Peyer's patch (tissue), 4 donors: Measurements from ENCODE around the gene DOK6. TPM values are rescaled to one million over a fixed set of nuclear protein-coding genes. Genes with fewer than 3 reads are reported as not detected.

ENCODE experiments used
- DNase-seq, 3 donors: peaks; one replicate each; pipeline ENCODE4 v3.0.0-alpha.2; 2017 to 2019
- H3K27ac ChIP-seq, 4 donors: fragments of 200-600 bp; sonication (generic); one replicate each; pipeline ENCODE4 v1.5.1; 2016 to 2019
- H3K27me3 ChIP-seq, 2 donors: fragments of 200-600 bp; sonication (generic); one replicate each; pipeline ENCODE4 v1.5.1; 2019
- H3K36me3 ChIP-seq, 3 donors: fragments of 200-600 bp; sonication (generic); one replicate each; pipeline ENCODE4 v1.5.1; 2016 to 2019
- H3K4me1 ChIP-seq, 4 donors: fragments of 200-600 bp; sonication (generic); one replicate each; pipeline ENCODE4 v1.5.1; 2016 to 2019
- H3K4me3 ChIP-seq, 4 donors: fragments of 200-600 bp; sonication (generic); 1 replicate in 3 of 4; 2 replicates in 1 of 4; pipeline ENCODE4 v1.5.1; 2016 to 2019; ENCODE audit warnings: mild to moderate bottlenecking in 1 of 4
- H3K9me3 ChIP-seq, 4 donors: fragments of 200-600 bp; sonication (generic); one replicate each; pipeline ENCODE4 v1.5.1; 2016 to 2019; ENCODE audit warnings: mild to moderate bottlenecking in 1 of 4
- POLR2A ChIP-seq, 2 donors: fragments of 450-650 bp; IDR thresholded peaks; one replicate each; pipeline ENCODE4 v1.5.1; 2017; ENCODE audit warnings: antibody characterized with exemption in 2 of 2, mild to moderate bottlenecking in 2 of 2, moderate library complexity in 2 of 2
- total RNA-seq, 4 donors: library from RNA; depleted of rRNA; stranded (reverse); fragments of >200 nt; gene quantifications; one replicate each; pipeline ENCODE4 v1.1.0, GENCODE V29; 2016
- TF ChIP-seq, protein P1 (sequence below), 6 experiments: fragments of 450-650 bp in 4 of 6; fragments of 200-600 bp in 2 of 6; sonication (generic) in 1 of 6; IDR thresholded peaks; one replicate each; pipeline ENCODE4 v1.5.1; 2017 to 2019; ENCODE audit warnings: antibody characterized with exemption in 6 of 6, mild to moderate bottlenecking in 3 of 6, moderate library complexity in 1 of 6

The DOK6 gene
- total RNA-seq, 4 donors from 2014 or later = 0.13 to 5.2 (median 0.50) TPM

DNA sequence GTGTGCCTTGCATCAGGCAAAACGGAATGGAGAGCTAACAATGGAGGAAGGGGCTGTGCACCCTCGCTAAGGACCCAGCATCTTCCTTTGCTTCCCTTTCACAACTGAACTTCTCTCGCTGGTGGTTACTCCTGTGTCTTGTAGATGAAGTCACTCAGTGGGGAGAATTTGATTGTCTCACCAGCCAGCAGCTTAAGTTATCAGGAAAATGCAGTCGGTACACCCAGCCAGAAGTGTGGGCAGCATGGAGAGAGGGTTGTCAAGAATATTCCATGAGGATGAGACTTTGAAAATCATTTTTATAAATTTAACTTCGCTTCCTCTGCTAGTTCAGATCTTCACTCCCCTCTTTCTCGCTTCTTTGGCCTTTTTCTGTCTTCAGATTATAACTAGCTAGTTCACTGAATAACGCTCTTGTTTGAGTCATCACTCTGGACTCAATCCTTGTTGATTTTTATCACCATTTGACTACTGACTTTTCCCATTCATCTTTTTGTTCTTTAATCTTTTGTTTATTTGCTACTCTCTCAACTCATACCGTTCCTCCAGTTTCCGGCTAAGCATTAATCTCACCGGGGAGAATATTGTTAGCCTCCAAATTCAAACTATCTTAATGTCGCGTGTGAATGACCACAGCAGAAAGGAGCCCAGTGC lies 325.3 kb downstream of the DOK6 start:
- DNase-seq = no peak
- TF ChIP-seq POLR2A (IDR thresholded peaks at IDR 0.05) = no peak
- TF ChIP-seq, protein P1, sequence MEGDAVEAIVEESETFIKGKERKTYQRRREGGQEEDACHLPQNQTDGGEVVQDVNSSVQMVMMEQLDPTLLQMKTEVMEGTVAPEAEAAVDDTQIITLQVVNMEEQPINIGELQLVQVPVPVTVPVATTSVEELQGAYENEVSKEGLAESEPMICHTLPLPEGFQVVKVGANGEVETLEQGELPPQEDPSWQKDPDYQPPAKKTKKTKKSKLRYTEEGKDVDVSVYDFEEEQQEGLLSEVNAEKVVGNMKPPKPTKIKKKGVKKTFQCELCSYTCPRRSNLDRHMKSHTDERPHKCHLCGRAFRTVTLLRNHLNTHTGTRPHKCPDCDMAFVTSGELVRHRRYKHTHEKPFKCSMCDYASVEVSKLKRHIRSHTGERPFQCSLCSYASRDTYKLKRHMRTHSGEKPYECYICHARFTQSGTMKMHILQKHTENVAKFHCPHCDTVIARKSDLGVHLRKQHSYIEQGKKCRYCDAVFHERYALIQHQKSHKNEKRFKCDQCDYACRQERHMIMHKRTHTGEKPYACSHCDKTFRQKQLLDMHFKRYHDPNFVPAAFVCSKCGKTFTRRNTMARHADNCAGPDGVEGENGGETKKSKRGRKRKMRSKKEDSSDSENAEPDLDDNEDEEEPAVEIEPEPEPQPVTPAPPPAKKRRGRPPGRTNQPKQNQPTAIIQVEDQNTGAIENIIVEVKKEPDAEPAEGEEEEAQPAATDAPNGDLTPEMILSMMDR (IDR thresholded peaks at IDR 0.05) = no peak
- H3K4me1 ChIP-seq = no peaks in the 10 kb centered on the region
- H3K27ac ChIP-seq = no peak overlapping the region
- H3K27me3 ChIP-seq = no peaks in the 10 kb centered on the region
- H3K36me3 ChIP-seq = no peaks in the 10 kb centered on the region
- no peaks in the 10 kb centered on the region for H3K9me3 ChIP-seq
- no peak overlapping the region for H3K4me3 ChIP-seq

DNA sequence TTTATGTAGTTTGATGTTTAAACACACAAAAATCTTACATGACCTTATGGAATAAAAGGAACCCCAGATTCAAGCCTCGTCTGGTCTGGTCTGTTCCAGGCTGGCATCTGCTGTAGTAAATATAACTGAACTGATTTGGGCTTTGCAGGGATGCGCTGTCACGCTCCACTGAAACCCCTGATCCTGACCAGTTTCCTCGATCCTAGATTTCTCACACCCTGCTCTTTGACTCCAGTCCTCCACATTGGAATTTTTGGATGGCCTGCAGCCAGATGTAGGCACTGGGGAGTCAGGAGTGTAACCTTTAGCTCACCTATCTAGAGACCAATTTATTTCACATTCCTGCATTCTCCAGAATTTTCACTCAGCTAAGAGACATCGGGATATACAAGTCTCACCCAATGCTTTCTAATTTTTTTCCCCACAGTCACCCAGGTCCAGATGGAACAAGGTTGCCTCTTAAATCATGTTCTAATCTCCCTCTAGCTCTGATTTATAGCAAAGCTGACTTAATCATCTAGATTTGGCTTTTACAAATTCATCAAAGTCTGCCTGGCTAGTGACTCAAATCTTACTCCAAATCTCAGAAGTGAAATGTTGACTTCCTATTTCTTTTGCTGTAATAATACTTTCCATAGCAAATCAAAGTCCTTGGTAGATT lies 327.4 kb downstream of the DOK6 start:
- Histone ChIP-seq H3K4me1 (no peaks in the 10 kb centered on the region), H3K27ac (no peak overlapping the region), H3K4me3 (no peak overlapping the region), H3K9me3 (no peaks in the 10 kb centered on the region), H3K27me3 (no peaks in the 10 kb centered on the region), H3K36me3 (no peaks in the 10 kb centered on the region)
- no peak for DNase-seq
- TF ChIP-seq, protein P1 (IDR thresholded peaks at IDR 0.05) = no peak
- no peak for TF ChIP-seq POLR2A (IDR thresholded peaks at IDR 0.05)

DNA sequence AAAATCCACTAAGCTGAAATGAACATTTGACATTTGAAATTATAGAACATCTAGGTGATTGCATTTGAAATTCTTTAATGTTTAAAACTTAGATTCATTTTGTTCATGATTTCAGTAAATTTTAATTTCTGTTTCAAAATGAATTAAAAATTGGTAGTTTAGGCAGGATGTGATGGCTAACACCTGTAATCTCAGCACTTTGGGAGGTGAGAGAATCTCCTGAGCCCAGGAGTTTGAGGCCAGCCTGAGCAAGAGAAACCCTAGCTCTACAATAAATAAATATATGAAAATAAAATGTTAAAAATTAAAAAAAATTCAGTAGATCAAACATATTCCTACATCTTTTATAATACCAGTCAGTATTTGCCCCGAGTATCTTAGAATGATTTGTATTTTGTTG lies 330.0 kb downstream of the DOK6 start:
- no peaks in the 10 kb centered on the region for H3K4me1 ChIP-seq
- H3K27me3 ChIP-seq = no peaks in the 10 kb centered on the region
- DNase-seq = no peak
- no peak overlapping the region for H3K27ac ChIP-seq
- no peaks in the 10 kb centered on the region for H3K36me3 ChIP-seq
- H3K4me3 ChIP-seq = no peak overlapping the region
- no peaks in the 10 kb centered on the region for H3K9me3 ChIP-seq
- no peak for TF ChIP-seq POLR2A (IDR thresholded peaks at IDR 0.05)
- TF ChIP-seq, protein P1 (IDR thresholded peaks at IDR 0.05) = no peak

DNA sequence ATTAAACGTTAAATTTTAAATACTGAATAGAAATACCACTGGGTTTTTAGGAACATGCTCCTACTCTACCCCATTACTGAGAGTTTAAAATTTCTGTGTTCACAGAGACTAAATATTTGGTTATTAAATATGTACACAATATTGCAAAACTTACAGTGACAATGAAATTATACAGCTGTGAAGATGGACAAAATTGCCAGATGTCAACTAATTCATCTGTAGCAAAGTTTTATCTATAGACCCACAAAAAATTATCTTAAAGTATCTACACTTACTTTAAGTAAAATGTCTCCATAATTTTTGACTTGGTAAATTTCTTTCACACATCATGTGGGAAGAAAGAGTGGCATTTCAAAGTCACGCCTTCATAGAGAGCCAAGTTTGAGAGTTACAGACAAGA lies 333.8 kb downstream of the DOK6 start:
- no peak for DNase-seq
- Histone ChIP-seq H3K27ac (no peak overlapping the region), H3K9me3 (no peaks in the 10 kb centered on the region), H3K4me3 (no peak overlapping the region), H3K36me3 (no peaks in the 10 kb centered on the region), H3K27me3 (no peaks in the 10 kb centered on the region), H3K4me1 (no peaks in the 10 kb centered on the region)
- no peak for TF ChIP-seq POLR2A (IDR thresholded peaks at IDR 0.05)
- TF ChIP-seq, protein P1 (IDR thresholded peaks at IDR 0.05) = no peak

DNA sequence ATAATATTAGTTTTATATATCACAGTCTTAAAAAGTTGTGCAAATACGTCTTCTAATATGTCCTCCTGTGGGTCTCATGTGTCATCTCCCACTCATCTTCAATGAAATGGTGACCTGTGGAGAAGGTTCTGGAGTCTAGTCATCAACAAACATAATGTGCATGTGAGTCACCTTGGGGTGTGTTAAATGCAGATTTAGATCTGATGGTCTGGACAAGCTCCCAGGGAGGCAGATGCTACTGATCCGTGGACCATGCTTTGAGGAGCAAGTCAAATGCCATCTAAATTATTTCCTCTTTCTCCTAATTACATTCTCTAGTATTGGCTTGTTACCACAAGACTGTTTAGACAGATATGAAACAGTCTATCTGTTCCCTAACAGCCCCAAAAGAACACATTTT lies 336.0 kb downstream of the DOK6 start:
- Histone ChIP-seq H3K9me3 (no peaks in the 10 kb centered on the region), H3K36me3 (no peaks in the 10 kb centered on the region), H3K27me3 (no peaks in the 10 kb centered on the region), H3K4me3 (no peak overlapping the region), H3K27ac (no peak overlapping the region), H3K4me1 (no peaks in the 10 kb centered on the region)
- DNase-seq = no peak
- TF ChIP-seq, protein P1 (IDR thresholded peaks at IDR 0.05) = no peak
- TF ChIP-seq POLR2A (IDR thresholded peaks at IDR 0.05) = no peak
